HG02763 (cell line): ENCODE results near the gene LRP1B.
A peak's percentile ranks its signal among the peaks of the same experiment; 100 is the strongest.

ENCODE experiments used
- ATAC-seq: cut with Tn5 transposase; IDR thresholded peaks from one replicate; pipeline ENCODE4 v1.9.1; 2021; ENCODE audit warnings: mild to moderate bottlenecking, moderate library complexity; ENCODE audit not compliant: unreplicated experiment

The LRP1B gene

DNA sequence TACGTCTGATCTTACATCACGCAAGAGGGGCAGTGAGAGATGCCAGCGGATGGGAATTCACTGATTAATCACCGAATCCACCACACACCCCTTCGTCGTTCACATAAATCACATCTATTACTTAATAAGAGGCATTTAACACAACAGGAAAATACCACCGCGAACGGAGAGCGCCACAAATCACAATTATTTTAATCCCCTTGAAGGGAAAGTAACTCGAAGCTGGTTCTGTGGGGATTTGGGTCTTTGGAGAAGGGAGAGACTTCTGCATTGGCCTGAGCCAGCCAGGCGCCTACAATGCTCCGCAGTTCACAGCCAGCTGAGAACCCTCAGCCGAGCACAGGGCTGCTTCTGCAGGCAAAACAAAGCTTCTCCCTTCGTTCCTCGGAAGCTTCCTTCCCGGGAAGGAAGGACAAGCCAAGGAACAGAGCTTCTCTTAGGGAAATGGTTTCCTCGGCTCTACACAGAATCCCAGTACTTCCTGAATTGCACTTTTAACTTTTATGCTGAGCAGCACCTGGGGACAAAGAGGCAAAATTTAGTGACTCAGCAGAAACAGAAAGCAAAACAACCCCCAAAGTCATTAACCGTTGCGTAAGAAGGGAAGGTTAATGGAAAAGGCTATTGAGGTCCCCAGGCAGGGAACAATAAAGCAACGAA is at the start of gene LRP1B:
LRP1B (minus strand) TSS at position 7 of the 660 bp plus-strand sequence. CDS start 287 bp downstream, outside the sequence.
- ATAC-seq, result peak; percentile 44

DNA sequence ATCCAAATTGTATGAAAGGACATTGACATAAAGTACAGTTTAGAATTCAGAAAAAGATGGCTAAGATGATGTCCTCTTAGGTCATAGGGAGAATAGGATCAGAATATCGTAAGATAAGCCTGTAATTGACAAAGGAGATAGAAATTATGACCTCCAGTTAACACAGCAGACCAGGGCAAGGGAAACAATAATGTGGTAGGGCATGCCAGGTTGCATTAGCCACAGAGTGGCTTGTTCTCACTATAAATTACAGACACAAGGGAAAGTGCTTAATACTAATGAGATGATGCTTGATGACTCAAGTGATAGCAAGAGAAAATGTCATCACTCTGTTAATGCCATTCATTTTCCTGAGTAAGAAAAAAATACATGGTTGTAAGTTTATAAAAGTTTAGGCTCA is 48.9 kb upstream of the LRP1B start:
- no peak for ATAC-seq

DNA sequence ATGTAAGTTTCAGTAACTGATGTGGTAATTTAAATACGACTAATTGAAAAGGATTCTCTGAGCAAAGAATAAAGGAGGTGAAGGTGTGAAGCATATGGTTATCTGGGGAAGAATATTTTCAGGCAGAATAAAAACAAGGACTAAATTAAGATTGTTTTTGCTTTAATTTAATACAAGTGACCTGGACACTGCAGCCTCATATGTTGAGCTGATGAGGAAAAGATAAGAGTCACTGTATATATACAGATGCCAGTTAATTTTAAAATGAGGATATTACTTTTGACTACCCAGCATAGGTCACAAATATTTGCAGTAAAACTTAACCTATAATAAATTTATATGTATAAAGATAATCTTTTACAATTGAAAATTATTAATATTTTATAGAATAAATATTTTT is 47.8 kb upstream of the LRP1B start:
- no peak for ATAC-seq

DNA sequence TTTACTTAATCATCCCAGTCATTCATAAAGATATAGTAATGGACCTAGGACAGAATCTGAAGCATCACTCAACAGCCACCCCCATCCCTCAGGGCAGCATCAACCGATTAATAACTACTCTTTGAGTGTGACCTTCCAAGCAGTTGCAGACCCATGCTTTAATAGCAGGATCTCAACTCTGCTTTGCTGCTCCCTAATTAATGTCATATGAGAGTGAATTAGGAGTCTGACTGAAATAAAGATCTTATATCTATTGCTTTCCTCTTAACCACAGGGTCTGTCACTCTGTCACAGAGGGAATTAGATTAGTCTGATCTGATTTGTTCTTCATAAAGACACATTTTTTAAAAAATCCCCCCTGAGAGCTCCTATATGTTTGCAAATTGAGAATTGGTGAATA is 46.1 kb upstream of the LRP1B start:
- ATAC-seq, result no peak

DNA sequence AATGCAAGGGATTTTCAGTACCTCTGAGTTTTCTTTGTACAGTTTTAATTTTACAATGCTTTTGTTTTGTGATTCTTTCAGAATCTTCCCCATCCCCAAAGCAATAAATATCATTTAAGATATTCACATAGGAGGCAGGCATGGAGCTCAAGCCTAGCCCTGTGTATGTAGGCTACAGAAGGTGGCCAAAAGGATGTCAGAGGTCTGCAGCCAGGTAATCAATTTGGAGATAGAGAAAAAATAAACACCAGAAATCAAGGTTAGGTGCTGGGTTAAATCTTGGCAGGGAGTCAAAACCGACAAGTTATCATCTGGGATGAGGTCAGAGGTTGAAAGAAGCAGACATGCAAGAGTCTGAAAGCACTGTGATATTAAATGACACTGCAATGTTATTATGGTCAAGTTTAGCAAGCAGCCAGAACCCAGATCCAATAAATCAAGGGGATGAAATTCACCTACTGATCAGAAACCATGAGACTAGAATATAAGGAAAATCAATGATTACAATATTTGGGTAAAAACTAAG is 45.1 kb upstream of the LRP1B start:
- ATAC-seq, result no peak

DNA sequence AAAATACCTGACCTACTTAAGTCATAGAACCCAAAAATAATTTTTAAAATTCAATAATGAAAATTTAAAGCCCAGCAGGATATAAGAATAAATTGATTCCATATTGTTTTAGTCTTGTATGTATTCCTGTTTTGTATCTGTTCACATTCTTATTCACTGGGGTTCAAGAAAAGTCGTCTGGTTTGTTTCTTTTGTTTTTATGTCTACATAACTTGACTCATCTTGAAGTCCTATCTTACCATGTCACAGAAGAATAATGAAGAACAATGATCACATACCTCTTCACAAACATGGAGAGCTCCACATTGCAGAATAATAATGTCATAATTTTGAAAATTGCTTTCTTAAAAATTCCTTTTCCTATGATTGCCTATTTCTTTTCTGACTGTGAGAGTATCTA is 43.4 kb upstream of the LRP1B start:
- ATAC-seq, result no peak

DNA sequence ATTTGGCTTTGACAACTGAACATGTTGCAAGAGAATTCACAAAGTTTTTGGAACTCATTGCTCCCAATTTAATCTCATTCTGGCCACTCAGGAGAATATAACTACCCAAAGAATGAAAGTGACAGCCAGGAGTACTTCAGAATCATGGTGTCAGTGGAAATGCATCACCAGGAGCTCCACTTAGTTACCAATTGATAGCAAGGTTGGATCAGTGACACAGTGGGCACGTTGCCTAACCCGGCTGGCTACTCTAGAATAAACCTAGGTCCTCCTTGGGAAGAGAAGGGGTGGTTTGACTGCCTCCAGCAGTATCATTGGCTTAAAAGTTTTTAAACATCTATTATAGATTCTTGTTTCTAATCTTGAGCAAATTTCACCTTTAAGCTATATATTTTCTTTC is 40.0 kb upstream of the LRP1B start:
- no peak for ATAC-seq

DNA sequence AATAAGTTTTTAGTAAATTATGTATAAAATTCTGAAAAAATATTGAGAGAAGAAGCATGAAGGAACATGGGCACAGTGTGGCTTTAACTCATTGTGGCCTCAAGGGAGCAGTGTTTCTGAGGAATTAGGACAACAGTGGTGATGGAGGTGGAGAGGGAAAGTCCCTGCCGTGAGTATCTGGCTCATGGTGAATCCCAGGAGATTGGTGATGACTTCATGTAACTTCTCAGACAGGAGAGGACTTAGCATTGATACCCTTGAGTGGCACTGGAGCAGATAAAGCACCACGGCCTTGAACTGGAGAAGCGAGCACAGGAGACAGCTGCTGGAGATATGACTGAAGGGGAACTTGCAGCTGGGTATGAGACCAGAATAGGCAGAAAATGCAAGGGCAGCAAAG is 35.0 kb upstream of the LRP1B start:
- peak; percentile 95 for ATAC-seq

DNA sequence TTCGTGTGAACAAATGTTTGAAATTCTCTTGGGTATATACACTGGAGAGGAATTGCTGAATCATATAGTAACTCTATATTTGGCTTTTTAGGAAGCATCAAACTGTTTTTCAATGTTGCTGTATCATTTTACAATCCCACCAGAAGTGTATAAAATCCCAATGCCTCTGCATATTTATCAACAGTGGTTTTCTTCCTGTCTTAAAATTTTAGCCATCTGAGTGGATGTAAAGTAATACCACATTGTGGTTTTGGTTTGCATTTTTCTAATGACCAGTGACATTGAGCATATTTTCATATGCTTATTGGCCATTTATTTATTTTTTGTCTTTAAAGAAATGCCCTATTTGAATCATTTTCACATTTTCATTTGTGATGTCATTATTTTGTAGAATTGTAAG is 22.8 kb upstream of the LRP1B start:
- ATAC-seq, result no peak

DNA sequence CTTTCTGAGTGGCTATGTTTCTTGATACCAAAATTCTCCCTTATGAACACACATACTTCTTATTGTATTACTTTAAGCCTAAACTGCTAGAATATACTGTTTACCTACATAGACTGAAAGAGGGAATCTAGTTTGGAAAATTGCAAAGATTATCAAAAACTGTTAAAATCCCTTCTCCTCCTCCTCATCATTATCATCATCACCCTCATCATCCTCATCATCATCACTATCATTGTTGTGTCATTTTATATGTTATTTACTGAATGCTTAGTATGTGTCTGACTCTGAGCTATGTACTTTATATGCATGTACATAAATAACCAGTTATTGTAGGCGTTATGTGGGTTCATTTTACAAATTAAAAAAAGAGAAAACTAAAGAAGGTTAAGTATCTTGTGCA is 19.6 kb upstream of the LRP1B start:
- no peak for ATAC-seq

DNA sequence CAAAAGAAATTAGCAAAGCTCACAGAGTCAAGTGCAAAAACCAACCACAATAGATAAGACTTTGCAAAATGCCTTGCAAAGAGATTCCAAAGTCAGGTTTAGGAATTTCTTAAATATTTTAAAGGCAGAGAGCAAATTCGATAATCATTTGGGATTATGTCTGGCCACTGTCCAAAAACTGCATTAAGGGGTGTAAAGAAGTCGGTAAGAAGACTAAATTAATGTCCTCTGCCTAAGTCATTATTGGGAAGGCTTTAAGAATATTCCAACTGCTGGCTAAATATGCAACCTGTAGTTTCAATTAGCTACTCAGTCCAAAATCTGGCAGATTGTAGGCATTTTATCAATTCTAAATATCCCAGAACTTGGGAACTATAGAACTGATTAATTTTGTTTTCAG is 13.7 kb upstream of the LRP1B start:
- no peak for ATAC-seq

DNA sequence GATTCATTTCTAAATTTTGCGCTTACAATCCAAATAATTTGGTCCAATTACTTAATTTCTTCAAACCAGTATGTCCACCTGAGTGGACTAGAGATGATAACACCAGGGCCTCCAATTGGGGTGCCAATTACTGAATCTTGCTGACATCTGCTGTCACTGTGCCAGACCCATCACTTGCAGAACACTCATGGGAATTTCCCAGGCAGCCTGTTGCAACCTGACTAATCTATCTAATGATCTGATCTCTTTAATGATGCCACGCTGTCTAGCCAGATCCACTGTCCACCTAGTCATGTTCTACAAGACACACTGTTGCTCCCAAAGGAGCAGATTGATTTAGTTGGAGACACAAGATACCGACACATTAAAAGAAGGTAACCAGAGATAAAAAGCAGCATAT is 11.8 kb upstream of the LRP1B start:
- no peak for ATAC-seq

DNA sequence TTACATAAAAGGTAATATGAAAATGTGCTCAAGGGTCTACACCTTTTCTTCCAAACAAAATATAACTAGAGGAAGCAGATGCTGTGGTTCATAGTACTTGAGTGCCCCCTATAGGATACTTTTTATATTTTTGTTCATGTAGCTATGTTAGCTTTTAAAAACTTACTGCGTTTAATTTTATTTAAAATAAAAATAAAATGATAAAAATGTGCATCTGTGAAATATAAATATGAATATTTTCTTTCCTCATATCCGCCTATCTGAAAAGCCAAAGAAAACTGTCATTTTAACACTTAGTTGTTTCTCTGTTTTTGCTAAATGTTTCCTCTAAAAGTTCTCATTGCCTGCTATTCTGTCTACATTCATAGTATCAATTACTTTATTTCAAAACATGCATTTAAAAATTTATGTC is 9.6 kb upstream of the LRP1B start:
- ATAC-seq, result no peak

DNA sequence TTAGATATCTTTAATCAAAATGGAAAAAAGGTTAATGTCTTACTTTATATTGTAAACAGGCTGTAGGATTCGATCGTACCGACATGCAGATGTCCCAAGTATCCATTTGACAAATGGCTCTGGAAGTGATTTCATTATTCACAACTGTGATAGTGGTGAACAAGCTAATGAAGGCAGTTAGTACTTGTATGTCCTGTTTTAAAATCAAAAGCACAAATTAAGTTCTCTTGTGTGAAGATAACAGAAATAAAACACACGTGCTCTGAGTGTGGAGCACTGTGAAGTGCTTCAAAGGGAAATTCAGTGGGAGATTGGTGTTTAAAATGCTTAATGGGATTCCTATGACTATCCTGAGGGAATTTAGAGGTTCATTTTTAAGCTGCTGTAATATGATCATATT is 8.6 kb upstream of the LRP1B start:
- no peak for ATAC-seq

DNA sequence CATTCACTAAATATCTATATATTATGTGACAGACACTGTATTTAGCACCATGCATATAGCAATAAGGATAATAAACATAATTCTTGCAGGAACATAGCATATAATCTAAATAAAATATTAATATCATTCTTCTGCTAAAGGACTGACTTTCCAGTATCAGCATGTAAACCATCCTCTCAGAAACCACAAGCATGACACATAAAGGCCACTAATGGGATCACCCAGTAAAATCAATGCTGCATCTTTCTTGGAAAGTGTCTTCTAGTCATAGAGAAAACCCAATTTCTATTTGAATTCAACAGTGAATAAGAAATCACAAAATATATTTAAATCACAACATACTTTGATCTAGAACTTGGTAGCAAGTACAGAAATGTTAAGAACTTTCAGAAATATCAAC is 5.8 kb upstream of the LRP1B start:
- ATAC-seq, result no peak

DNA sequence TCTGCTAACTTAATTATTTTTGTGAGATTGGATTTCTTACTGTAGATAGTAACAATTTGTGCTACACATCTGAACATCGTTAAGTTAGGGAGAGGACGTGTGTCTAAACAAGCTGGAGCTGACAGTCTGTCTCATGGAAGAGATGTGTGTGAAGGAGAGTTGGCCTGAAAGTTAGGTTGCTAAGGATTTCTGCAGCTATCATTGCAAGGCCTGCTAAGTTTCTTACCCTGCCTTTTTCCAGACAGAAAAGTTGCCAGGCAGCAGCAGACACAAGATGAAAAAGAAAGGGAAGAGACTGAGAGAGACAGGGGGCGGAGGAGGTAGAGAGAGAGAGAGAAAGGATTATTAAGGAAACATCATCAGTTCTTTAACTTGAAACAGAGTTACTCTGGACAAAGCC is 4.1 kb upstream of the LRP1B start:
- no peak for ATAC-seq

DNA sequence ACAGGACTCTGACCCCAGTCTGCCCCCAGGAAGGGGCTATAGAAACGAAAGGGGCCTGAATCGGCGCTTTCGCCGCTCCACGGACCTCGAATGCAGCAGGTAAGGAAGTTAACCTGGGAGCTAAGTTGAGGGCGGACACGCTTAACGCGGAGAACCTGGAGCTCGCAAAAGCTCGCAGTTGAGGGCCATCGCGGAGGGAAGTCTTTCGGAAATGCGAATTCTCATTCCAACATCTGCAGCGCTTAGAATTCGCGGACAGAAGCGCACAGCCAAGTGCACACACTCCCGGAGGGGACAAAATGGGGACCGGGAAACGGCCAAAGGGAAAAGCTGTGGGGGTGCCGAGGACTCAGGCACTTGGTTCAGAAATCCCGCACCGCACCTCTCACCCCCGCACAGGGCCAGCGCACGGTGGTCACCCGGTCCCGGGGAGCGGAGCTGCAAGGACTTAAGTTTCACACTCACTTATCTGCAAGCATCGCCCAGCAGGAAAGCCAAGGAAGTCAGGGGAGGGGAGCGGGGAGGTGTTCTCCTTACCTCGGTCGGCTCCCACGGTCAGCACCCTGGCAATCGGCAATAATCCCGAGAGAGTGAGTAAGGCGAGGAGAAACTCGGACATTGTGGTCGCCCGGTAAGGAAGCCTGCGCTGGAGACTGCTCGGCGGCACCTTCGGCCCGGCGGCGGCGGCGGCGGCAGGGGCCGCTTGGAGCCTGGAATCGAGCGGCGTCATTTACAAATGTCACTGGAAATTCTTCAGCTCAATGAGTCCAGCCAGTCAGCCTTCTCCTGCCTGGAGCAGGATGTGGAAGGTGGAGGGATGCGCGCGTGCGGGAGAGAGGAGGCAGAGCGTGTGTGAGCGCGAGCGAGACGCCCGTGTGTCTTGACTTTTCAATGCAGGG is 456 bp downstream of the LRP1B start:
- peak; percentile 40 for ATAC-seq

DNA sequence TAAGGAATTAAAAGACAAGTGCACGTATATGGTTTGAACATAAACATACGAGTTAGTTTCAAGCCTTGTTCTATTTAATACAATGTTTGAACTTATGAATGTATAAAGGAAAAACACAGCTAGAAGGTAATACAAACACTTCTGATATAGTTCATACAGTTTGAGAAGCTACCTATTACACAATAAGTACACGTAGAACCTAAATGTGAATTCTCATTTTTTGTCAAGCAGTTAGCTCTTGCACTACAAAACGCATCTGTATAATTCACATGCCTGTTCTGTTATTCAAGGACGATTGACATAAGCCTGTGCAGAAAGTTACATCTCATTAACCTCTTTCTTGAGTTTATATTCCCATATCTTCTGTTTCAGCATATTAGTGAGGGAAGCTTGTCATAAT is 2.7 kb downstream of the LRP1B start:
- ATAC-seq, result no peak

DNA sequence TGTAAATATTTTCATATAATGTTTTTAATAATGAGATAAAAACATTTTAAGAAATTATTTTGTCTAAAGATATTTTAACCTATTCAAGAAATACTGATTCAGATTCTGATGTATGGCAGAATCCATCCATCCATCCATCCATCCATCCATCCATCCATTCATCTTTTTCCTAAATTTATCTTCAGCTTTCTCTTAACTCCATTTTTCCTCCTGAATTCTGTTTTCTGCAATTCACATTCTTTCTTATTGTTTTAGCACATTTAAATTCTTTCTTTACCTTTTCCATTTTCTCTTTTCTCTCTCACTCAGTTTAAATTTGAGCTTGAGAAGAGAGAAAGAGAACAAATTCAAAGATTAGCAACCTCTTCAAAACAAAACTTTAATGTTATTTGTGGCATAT is 3.6 kb downstream of the LRP1B start:
- no peak for ATAC-seq

DNA sequence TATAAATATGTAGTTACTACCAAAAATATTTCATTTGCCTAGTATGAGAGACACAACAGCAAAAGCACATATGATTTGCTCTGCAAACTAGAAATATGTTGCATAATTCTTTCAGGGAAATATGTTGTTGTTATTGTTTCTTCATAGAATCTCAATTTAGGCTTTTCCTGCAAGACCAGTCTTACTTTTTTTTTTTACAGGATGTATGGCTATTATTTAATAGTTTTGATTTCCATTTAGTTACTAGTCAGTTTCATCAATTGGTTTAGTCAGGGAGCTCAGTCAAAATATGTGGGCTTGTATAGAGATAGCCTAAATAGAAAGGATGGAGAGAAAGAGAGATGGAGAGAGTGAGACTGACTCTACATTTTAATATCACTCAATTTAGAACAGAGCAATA is 6.1 kb downstream of the LRP1B start:
- no peak for ATAC-seq

DNA sequence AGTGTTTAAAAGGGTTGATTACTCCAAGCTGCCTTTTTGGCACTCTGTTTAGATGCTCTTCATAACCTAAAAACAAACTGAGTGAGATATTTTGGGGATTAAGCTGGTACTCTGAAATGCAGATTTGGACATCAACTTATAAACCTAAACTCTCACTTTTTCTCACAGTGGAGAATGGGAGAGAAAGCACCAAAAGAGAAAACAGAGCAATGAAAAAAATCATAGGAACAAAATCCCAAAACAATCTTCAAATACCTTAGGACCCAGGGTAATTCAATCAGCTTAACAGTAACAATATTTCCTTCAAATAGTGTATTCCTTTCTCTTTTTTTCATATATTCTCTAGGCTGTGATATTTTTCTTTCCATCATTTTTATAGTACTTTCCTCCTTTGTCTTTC is 11.5 kb downstream of the LRP1B start:
- no peak for ATAC-seq

DNA sequence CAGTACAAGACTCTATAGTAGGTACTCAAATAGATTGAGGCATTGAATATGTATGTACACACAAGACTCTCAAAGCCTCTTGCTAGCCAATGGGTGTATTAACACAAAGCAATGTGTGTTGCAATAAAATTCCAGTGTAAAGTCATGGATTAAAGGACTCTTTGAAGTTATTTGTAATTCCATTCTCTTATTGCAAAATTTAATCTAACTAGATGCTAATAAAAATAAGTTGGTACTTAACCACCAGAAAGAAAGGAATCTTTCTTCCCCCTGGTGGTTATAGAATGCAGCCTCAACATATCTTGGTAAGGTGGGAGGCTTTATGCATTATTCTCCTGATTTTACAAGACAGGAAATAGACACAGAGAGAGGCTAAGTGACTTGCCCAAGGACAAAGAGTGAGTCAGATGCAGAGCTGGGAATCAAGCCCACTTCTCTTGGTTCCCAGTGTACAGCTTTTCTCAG is 18.0 kb downstream of the LRP1B start:
- ATAC-seq, result no peak
